HUES64 (cell line): Measurements from ENCODE around the gene TNFRSF8.

Experiments used
- H3K27ac ChIP-seq: 2 replicates; pipeline ENCODE4 v1.7.0; 2013; ENCODE audit warnings: low read depth, low read length, inconsistent platforms
- H3K27me3 ChIP-seq: 2 replicates; pipeline ENCODE4 v1.6.1; 2013; ENCODE audit warnings: mild to moderate bottlenecking, low read length; ENCODE audit not compliant: insufficient read depth
- H3K36me3 ChIP-seq: 2 replicates; pipeline ENCODE4 v1.6.1; 2013; ENCODE audit warnings: mild to moderate bottlenecking, low read length; ENCODE audit not compliant: insufficient read depth
- H3K4me1 ChIP-seq: 2 replicates; pipeline ENCODE4 v1.6.1; 2013; ENCODE audit warnings: mild to moderate bottlenecking, low read length, moderate library complexity; ENCODE audit not compliant: insufficient read depth
- H3K4me3 ChIP-seq: 2 replicates; pipeline ENCODE4 v1.5.1; 2013; ENCODE audit warnings: mild to moderate bottlenecking, low read length, moderate library complexity
- H3K9ac ChIP-seq: 2 replicates; pipeline ENCODE4 v1.6.1; 2013; ENCODE audit warnings: mild to moderate bottlenecking, low read depth, low read length
- H3K9me3 ChIP-seq: 2 replicates; pipeline ENCODE4 v1.6.1; 2013; ENCODE audit warnings: low read depth, low read length; ENCODE audit not compliant: insufficient read depth
- WGBS: fragments of 150-250, 120-280 bp; methylation state at CpG from one replicate; pipeline ENCODE4 v1.1.7; 2013; ENCODE audit warnings: missing lambda C conversion rate; 5-methylcytosine and 5-hydroxymethylcytosine counted together

Gene TNFRSF8

GRCh38 chr1:12183095-12183794, 120.1 kb downstream of the TNFRSF8 start:
- Histone ChIP-seq H3K9me3 (0 out of 2 replicates have a peak, but pooled peaks cover 3% of the 10 kb centered on the region), H3K36me3 (no peaks in the 10 kb centered on the region), H3K4me1 (peaks cover 6% of the 10 kb centered on the region), H3K27ac (no peak overlapping the region), H3K27me3 (no peaks in the 10 kb centered on the region), H3K9ac (no peak overlapping the region), H3K4me3 (no peak overlapping the region)
- 75% methylated on average over 7 of the region's 7 CpGs for WGBS

DNA sequence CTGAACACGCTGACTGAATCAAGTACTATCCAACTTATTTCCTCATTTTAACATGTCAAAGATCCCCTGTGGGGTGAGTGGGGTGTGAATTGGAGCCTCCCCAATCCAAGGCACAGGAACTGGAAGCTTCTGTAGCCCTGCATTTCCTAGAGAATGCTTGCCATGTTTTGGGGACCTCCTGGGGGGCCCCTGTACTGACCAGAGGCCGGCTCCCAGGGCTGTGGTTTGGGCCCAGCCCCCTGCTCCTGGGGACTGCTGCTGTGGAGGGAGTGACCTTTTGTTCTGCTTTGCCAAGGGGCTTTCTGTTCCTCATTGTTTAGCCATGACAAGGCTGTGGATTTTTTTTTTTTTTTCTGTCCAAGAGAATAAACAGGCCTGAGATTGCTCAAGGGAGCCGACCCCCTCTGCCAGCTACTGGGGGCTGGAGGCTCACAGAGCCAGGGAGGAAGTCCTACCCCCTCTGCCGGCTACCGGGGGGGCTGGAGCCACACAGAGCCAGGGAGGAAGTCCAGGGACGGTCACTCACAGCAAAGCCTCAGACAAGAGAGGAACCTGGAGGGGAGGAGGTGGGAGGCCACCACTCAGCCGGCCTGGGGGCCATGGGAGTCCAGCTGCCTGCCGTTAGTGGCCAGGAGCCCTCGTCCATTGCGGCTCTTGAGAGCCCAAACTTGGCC, 121.0 kb downstream of the TNFRSF8 start:
- WGBS, result 56% methylated on average over 9 of the region's 10 CpGs
- Histone ChIP-seq H3K4me3 (no peak overlapping the region), H3K36me3 (no peaks in the 10 kb centered on the region), H3K4me1 (peaks cover 6% of the 10 kb centered on the region), H3K27me3 (no peaks in the 10 kb centered on the region), H3K9me3 (0 out of 2 replicates have a peak, but pooled peaks cover 3% of the 10 kb centered on the region), H3K9ac (no peak overlapping the region), H3K27ac (0 out of 2 replicates have a peak overlapping the region, but pooled peaks have one; percentile 45)

DNA sequence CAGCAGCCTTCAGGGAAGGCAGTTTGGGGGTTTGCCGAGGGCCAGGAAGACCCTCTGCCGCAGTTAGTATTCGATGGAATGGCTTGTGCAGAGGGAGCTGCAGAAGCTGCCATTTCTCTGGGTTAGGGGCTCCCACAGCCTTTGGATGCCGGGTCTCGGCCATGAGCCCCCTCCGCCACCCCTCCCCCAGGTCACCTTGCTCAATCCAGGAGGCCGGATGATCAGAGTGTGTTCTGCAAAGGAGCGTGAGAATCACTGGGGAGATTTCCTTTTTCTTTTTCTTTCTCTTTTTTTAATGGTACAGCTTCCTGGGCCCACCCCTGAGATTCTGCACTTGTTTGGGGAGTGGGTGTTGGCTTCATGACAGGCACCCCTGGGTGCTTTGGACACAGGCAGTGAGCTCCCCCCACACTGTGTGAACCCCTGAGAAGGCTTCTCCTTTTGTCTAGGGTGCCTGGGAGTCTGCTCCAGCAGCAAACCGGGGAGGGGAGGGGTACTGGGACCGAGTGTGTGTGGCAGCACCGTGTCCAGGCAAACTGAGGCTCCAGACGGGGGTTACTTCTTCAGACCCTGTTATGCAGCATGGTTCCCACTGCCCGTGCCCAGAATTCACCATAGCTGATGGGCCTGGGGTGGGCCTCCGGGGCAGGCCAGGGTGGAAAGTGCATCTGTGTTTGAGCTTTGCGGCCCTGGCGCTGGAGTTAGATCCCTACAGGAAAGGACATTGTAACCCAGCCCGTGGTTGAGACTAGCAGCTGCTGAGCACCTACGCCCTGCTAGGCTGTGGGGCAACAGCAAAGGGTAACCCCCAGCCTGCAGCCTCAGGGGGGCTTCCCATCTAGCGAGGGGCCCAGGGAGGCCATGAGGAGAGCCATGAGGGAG, 122.2 kb downstream of the TNFRSF8 start:
- Histone ChIP-seq H3K9me3 (0 out of 2 replicates have a peak, but pooled peaks cover 3% of the 10 kb centered on the region), H3K36me3 (no peaks in the 10 kb centered on the region), H3K4me1 (peaks cover 6% of the 10 kb centered on the region), H3K27me3 (no peaks in the 10 kb centered on the region), H3K9ac (no peak overlapping the region), H3K27ac (no peak overlapping the region), H3K4me3 (no peak overlapping the region)
- 95% methylated on average over 19 of the region's 19 CpGs for WGBS

DNA sequence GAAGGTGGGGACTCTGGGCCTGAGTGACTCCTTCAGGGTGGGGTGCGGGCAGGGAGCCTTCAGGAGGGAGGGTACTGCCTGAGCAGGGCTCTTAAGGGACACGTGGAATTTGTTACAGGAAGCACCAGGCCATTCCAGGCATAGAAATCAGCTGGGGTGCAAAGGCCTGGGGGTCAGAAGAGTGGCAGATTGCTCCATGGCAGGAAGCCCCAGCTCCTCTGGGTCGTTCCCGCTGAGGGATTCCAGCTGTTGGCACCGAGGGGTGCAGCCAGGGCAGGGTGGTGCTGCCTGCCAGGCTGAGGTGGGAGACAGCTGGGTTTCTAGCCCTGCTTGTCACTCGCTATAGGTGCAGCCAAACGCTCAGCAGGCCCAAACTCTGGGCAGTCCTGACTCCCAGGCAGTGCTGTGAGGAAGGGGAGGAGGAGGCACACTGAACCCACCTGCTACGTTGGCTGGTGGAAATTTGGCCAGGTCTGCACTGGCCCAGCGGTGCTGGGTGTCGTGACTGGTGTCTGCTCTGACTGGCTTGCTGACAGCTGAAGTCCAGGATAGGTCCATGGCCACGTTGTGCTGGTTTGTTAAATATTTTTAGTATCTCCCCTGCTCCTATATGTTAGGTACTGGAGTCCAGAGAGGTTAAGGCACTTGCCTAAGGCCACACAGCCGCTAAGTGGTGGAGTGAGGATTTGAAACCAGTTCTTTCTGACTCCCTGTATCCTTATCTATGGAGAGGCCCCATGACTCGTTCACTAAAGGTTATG, 123.0 kb downstream of the TNFRSF8 start:
- 94% methylated on average over 13 of the region's 13 CpGs for whole genome bisulfite sequencing
- H3K27ac ChIP-seq, result no peak overlapping the region
- H3K36me3 ChIP-seq, result no peaks in the 10 kb centered on the region
- H3K4me3 ChIP-seq, result no peak overlapping the region
- 0 out of 2 replicates have a peak, but pooled peaks cover 3% of the 10 kb centered on the region for H3K9me3 ChIP-seq
- no peaks in the 10 kb centered on the region for H3K27me3 ChIP-seq
- no peak overlapping the region for H3K9ac ChIP-seq
- H3K4me1 ChIP-seq, result peaks cover 6% of the 10 kb centered on the region

- no peak overlapping the region for H3K9ac ChIP-seq
- H3K36me3 ChIP-seq, result no peaks in the 10 kb centered on the region
- whole genome bisulfite sequencing, result 93% methylated on average over 4 of the region's 4 CpGs
- H3K9me3 ChIP-seq, result 0 out of 2 replicates have a peak, but pooled peaks cover 3% of the 10 kb centered on the region
- H3K4me1 ChIP-seq, result peaks cover 6% of the 10 kb centered on the region
- H3K27ac ChIP-seq, result no peak overlapping the region
- no peaks in the 10 kb centered on the region for H3K27me3 ChIP-seq
- H3K4me3 ChIP-seq, result no peak overlapping the region
Measured at GRCh38 chr1:12186679-12186985, 123.5 kb downstream of the TNFRSF8 start.

- peaks cover 6% of the 10 kb centered on the region for H3K4me1 ChIP-seq
- H3K9ac ChIP-seq, result no peak overlapping the region; the same call in 1 of the 2 replicates
- no peak overlapping the region for H3K27ac ChIP-seq
- no peaks in the 10 kb centered on the region for H3K36me3 ChIP-seq
- 0 out of 2 replicates have a peak, but pooled peaks cover 3% of the 10 kb centered on the region for H3K9me3 ChIP-seq
- 34% methylated on average over 3 of the region's 3 CpGs for WGBS
- H3K4me3 ChIP-seq, result no peak overlapping the region
- H3K27me3 ChIP-seq, result no peaks in the 10 kb centered on the region
Measured at GRCh38 chr1:12188115-12188514, 125.0 kb downstream of the TNFRSF8 start.

GRCh38 chr1:12188657-12189327, 125.7 kb downstream of the TNFRSF8 start:
- Histone ChIP-seq H3K9ac (no peak overlapping the region; the same call in 1 of the 2 replicates), H3K27ac (no peak overlapping the region), H3K36me3 (no peaks in the 10 kb centered on the region), H3K27me3 (no peaks in the 10 kb centered on the region), H3K4me1 (peaks cover 6% of the 10 kb centered on the region), H3K4me3 (no peak overlapping the region), H3K9me3 (0 out of 2 replicates have a peak, but pooled peaks cover 3% of the 10 kb centered on the region)
- 81% methylated on average over 13 of the region's 13 CpGs for WGBS

DNA sequence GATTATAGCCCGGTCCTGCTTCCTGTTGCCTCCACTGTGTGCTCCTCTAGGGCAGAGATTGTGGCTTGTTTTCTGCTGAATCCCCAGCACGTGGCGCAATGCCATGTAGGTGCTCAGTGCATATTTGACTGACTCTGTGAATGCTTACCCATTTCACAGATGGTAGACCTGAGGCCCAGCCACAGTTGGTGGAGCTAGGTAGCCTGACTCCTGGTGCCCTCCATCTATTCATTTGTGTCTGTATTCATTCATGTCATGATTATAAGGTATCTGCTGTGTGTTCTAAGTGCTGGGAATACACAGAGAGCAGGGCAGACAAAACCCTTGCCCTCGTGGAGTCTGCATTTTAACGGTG, 126.2 kb downstream of the TNFRSF8 start:
- Histone ChIP-seq H3K27ac (no peak overlapping the region), H3K4me1 (peaks cover 4% of the 10 kb centered on the region), H3K4me3 (no peak overlapping the region), H3K27me3 (no peaks in the 10 kb centered on the region), H3K36me3 (no peaks in the 10 kb centered on the region), H3K9ac (no peak overlapping the region), H3K9me3 (0 out of 2 replicates have a peak, but pooled peaks cover 3% of the 10 kb centered on the region)
- WGBS, result 82% methylated on average over 5 of the region's 5 CpGs

GRCh38 chr1:12191242-12192032, 128.3 kb downstream of the TNFRSF8 start:
- Histone ChIP-seq H3K27ac (no peak overlapping the region), H3K9me3 (no peaks in the 10 kb centered on the region), H3K4me1 (no peaks in the 10 kb centered on the region; the same call in 1 of the 2 replicates), H3K36me3 (no peaks in the 10 kb centered on the region), H3K4me3 (no peak overlapping the region), H3K27me3 (no peaks in the 10 kb centered on the region), H3K9ac (no peak overlapping the region)
- 89% methylated on average over 58 of the region's 58 CpGs for WGBS
